Ecto neural progenitor cell (in vitro differentiated cells): ENCODE results near the gene ROBO1.

Experiments
- DNase-seq: peaks from one replicate; pipeline ENCODE4 v3.0.0-alpha.2; 2018; ENCODE audit warnings: low spot score

ROBO1 gene

DNA sequence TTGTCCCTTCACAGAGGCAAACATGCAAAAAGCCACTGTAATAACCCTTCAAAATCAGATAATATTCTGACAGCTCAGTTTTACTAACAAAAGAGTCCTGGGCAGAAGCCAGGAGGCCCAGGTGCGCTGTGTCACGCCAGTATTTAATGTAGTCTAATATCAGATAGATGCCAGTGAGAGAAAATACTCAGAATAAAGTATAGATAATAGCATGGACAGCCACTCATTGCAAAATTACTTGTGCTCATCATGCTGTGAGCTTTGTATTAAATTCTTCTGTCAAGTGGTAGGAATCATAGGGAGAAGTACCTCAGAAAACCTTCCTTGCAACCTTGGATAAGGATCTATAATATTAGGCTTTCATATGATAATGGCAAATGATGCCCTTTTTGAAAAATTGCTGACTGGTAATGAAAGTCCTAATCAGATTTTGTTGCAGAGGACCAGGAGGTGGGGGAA is 1154.3 kb downstream of the ROBO1 start:
- no peak for DNase-seq

DNA sequence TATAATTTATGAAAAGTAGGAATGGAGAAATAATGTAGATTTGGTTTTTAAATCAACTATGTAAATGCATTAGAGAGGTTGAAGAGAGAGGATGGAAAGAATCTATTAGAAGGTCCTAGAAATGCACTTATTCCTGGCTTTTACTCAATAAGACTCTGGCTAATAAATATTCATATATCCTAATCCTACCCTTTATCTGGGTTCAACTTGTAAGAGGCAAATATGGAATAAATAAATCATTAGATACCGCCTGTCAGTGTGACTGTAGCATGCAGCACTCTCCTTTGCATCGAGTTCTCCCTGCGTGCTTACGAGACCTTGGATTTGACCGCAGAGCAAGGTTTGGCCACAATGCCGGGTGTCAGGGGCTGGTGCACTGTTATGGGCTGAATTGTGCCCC is 1156.5 kb downstream of the ROBO1 start:
- no peak for DNase-seq

DNA sequence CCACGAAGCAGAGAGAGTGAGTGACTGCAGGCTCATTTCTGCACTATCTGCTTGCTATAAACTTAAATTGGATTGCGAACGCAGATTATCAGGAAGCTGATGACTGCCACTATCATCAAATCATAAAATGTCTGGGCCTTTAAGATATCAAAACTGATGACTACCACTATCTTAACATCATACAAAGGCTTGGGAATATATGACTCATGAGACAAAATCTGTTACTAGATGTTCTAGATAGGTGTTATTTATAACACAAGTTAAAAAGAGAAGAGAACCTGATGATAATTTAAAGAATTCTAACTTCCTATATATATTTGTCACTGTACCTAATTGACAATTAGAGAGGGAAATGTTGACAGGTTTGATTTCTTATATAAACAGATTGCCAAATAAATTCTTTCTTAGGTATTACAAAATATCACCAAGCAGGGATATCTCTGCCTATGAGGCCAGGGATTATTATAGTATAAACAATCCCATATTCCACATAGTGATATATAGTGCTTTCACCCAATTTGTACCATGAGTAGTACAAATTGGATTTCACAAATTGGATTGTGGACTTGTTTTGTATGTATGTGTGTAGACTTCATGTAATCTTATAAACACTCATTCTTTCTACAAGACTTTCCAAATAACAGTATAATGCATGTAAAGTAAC is 1157.2 kb downstream of the ROBO1 start:
- no peak for DNase-seq

DNA sequence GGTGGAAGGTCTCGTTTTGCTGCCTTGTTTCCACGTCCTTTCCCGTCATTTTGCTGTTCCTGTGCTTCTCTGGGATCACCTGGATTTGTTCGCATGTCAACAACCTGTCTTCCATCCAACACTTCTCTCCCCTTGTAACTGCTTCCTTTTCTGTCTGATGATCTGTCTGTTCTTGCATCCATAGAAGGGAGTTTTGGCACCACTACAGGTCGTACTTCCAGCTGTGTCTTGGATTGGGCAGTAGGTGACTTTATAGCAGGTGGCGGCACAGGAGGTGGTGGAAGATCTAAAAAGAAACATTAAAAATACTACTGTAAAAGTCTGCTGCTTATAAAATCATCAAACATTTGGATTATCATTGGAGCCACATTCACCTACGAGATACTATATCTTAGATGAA is 1161.0 kb downstream of the ROBO1 start:
- no peak for DNase-seq

DNA sequence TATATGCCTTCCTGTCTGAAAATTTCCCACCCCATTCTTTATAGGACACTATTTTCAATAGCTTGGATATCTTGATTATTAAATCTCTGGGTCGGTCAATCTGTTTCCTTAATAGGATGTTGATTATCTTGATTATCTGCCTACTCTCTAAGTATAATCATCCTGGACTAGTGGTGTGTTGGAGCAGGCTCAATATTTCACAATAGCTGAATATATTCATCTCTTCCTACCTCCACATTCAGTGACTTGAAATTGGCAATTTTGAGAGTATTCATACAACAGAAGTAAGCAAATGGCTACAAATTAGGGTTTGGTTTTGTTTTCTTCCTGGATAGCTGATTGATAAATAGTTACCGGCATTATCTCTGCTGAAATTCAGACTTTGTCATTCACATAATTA is 1162.6 kb downstream of the ROBO1 start:
- no peak for DNase-seq

DNA sequence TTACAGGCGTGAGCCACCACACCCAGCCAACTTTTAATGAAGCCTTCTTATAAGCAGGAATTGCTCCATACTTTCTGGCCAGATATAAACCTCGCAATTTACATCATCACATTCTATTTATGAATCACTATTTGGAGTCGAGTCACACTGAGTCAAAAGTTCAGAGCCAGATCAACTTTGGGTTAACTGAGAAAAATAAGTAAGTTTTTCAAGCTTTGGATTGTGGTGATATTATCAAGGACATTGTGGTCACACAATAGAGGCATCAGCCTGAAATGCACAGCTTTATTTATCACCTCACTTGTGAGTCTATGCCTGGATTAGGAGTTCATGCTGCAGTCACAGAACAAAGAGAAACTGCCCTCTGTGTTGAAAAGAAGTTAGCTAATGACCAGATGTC is 1163.5 kb downstream of the ROBO1 start:
- no peak for DNase-seq

DNA sequence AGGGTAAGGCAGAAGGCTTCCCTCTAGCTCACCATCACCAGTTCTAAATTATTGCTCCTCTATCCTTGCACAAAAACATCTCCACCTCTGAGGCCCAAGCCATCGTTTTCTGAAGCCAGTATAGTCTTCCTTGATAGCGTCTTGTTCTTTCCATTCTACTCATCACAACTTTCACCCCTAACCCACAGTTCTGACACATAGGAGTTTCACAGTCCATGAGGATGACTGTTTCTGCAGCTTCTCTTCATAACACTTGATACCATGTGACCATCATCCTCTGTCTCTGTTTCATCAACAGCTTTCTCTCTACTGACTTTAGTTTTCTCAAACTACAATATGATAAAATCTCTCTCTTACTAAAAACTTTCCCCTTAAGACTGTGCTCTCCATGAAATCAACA is 1166.5 kb downstream of the ROBO1 start:
- DNase-seq = no peak

DNA sequence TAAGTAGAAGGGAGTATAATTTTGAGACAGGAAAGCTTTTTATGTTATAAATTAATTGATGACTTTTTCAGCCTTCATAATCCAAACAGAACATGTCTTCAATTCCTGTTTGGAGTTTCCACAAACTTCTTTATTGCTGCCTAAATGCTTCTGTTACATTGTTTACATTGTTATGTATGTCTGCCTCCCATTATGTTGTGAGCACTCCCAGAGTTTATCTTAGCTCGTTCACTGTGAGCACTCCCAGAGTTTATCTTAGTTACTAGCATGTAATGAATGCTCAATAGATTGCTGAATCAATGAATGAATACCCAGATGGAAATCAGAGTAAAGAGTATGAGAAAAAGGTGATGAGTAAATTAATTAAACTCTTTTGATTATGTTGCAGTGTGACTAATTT is 1178.0 kb downstream of the ROBO1 start:
- no peak for DNase-seq

DNA sequence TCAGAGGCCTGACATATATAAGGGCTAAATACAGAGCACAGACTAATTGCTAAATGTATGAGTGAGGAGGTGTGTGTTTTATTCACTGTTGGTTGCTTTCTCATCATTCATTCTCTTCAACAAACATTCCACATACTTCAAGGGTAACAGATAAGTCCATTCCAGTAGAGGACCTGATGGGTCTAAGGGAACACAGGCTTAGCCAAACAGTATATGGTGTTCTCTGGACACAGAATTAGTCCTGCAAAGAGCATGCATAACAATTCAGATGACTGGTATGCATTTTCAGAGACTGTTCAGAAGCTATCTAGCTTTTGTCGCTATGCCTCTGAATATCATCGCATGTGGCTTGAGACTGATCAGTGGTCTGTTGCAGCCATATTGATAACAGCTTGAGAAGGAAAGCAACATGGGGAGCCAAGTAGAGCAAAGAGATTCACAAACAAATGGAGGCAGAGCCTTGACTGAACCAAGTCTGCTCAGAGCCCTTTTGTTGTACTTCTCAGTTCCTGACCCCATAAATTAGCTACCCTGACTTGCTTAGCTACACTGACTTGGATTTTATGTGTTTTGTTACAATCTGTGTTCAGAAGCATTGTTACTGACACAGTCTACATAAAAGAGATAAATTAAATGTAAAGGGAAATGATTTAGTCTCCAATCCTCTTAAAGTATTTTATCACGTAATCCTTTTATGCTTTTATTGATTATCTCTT is 1178.7 kb downstream of the ROBO1 start:
- no peak for DNase-seq

DNA sequence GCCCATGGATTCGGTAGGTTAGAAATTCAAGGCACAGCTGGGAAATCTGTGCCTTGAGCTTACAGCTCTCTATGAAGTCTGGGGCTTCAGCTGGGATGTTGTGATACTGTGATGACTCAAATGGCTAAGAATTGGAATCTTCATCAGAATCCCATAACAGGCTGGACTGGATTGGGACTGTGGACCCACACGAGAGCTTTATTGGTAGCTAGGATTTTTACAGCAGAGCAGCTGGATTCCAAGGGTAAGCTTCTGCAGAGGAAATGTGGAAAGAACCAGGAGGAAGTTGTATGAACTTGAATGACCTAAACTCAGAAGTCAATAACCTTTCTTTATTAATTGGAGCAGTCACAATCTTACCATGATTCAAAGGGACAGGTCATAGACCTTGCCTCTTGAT is 1187.1 kb downstream of the ROBO1 start:
- DNase-seq = no peak

DNA sequence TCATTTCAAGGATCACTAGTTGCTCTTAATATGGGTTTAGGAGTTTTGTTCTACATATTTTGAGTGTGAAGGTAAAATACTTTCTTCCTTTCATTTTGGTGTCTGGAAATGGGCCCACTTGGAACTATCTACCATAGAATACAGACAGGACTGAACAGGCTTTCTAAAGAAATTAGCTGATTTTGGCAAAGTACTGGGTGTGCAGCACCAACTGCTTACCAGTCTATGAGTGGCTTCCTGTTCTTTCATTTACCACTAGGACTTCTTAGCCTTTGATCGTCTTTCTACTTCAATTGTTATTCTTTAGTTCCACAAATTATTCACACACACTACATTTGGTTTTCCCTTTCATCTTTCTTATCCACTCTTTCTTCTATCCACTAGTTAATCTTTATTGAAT is 1196.3 kb downstream of the ROBO1 start:
- DNase-seq = no peak

DNA sequence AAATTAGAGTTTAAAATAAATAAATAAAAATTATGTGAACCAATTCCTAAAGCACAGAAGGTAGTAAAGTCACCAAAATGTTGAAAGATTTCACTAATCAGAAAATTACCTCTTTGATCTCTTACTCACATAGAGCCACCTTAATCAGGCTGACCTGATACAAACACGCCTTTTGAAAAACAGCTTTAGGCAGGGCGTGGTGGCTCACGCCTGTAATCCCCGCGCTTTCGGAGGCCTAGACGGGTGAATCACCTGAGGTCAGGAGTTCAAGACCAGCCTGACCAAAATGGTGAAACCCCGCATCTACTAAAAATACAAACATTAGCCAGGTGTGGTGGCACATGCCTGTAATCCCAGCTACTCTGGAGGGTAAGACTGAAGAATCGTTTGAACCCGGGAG is 1197.3 kb downstream of the ROBO1 start:
- DNase-seq = no peak

DNA sequence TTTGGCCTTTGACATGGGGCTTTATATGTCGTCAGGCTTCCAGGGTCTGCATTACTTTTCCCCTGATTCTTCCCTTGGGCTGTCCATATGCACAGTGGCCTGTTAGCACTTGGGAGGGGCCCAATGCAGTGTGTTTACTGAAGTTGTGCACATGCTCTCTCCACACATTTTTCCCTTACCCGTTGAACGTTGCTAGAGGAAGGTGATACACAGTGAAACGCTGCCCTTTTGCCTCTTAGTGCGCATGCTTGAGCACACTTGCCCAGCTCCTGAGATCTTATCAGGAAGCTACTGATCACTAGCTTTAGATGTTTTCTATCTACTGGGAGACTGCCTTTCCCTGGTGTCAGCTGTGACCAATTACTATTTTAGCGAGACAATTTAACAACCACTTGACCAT is 1198.0 kb downstream of the ROBO1 start:
- DNase-seq = no peak

DNA sequence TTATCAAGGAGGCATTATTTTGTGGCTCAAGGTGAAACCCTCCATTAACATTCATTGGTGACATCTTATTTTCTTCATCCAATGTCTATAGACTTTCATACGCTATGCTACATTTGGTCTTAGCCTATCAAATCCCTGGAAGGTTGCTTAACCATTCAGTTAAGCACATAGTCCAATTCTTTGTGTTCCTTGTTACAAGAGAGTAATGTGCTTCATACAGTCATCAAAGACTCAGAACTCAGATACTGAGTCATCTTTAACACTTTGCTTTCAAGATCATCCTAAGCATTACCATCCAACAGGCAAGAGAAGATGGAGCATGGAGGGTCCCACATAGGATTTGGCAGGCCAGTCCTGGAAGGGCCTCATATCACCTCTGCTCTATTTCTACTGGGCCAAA is 1202.1 kb downstream of the ROBO1 start:
- DNase-seq = no peak

DNA sequence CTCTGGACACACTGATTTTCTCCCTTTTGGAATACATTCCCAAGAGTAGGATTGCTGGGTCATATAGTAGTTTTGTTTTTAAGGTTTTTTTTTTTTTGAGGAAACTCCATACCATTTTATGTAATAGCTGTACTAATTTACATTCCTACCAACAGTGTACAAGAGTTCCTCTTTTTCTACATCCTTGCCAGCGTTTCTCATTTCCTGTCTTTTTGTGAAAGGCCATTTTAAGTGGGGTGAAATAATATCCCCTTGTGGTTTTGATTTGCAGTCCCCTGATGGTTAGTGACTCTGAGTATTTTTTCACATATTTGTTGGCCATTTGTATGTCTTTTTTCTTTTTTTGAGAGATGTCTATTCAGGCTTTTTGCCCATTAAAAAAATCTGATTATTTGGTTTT is 1205.5 kb downstream of the ROBO1 start:
- no peak for DNase-seq
